ENCODE data around the gene SPG7. TPM values are rescaled to one million over a fixed set of nuclear protein-coding genes. Genes with fewer than 3 reads are reported as not detected.

The SPG7 gene
- total RNA-seq, 1 experiment from 2014 or later = 119 TPM

GRCh38 chr16:89504091-89504490, 4.1 kb upstream of the SPG7 start:
- Mint-ChIP-seq H3K9me3 (no peaks in the 10 kb centered on the region), H3K36me3 (ENCODE audit: insufficient read depth in 1 of 3, low read depth in 3 of 3) (peaks cover 0 to 2% (median 0%) of the 10 kb centered on the region in 3 experiments; a peak in 1 of 7 replicates), H3K4me1 (peaks cover 4 to 7% of the 10 kb centered on the region in 2 experiments; a peak in 2 of 4 replicates), H3K27ac (no peak overlapping the region), H3K27me3 (ENCODE audit: low read depth) (peaks cover 16% of the 10 kb centered on the region), H3K4me3 (no peak overlapping the region)
- TF ChIP-seq CTCF (conservative IDR thresholded peaks at IDR 0.05) = no peak
- Histone ChIP-seq H3K27me3 (ENCODE audit: insufficient read depth, low read length) (no peaks in the 10 kb centered on the region), H4K91ac (ENCODE audit: insufficient read length, low read depth, low read length) (no peak overlapping the region), H2BK12ac (ENCODE audit: insufficient read length, low read depth, low read length) (no peak overlapping the region), H3K4ac (ENCODE audit: low read depth, low read length) (no peak overlapping the region), H2AK5ac (ENCODE audit: insufficient read length, low read length) (no peak overlapping the region), H3K18ac (ENCODE audit: insufficient read length, low read depth, low read length) (no peak overlapping the region), H2BK120ac (ENCODE audit: low read depth, low read length, poor library complexity, severe bottlenecking) (no peak overlapping the region), H4K8ac (replicated peaks; ENCODE audit: insufficient read length, low read depth, low read length) (no peak overlapping the region), H2BK20ac (ENCODE audit: low read depth, low read length, poor library complexity, severe bottlenecking) (no peak overlapping the region), H3K79me1 (ENCODE audit: insufficient read depth, low read depth, low read length, poor library complexity, severe bottlenecking) (no peaks in the 10 kb centered on the region), H4K5ac (ENCODE audit: insufficient read length, low read depth, low read length) (no peak overlapping the region), H2BK5ac (ENCODE audit: insufficient read length, low read length) (no peak overlapping the region), H3K9ac (ENCODE audit: extremely low read depth, insufficient read length, low read length) (no peak overlapping the region), H4K20me1 (ENCODE audit: control insufficient read depth, insufficient read depth, insufficient read length) (no peaks in the 10 kb centered on the region), H3K56ac (ENCODE audit: insufficient read length, low read depth, low read length) (no peak overlapping the region), H3K23me2 (ENCODE audit: insufficient read length, low read depth, low read length, poor library complexity, severe bottlenecking) (peaks cover 6% of the 10 kb centered on the region), H3K27ac (ENCODE audit: insufficient read length, low read depth, low read length) (no peak overlapping the region), H3K4me2 (ENCODE audit: insufficient read depth, insufficient read length, low read length) (no peak overlapping the region), H3K14ac (ENCODE audit: insufficient read depth, low read length) (no peak overlapping the region), H3T11ph (ENCODE audit: low read length) (no peak overlapping the region), H3K23ac (ENCODE audit: insufficient read length, low read depth, low read length) (no peak overlapping the region), H3K4me1 (ENCODE audit: insufficient read depth, low read length) (no peaks in the 10 kb centered on the region), H2AFZ (ENCODE audit: low read length) (no peak overlapping the region), H3K9me3 (ENCODE audit: control insufficient read depth, low read depth, low read length) (no peaks in the 10 kb centered on the region), H2BK15ac (ENCODE audit: low read depth, low read length) (no peak overlapping the region), H3K79me2 (ENCODE audit: insufficient read depth, low read length) (peaks cover 4% of the 10 kb centered on the region; the same call in 1 of the 2 replicates)
- no CpG with 5 or more reads among the region's 7 CpGs for WGBS (ENCODE audit: extremely low coverage, insufficient read length, low lambda C conversion rate)
- no peak for DNase-seq
